HL-60 (cell line): ENCODE results near the gene CCDC183.

Experiments used
- DNase-seq, 2 experiments: peaks; one replicate each; pipeline ENCODE4 v3.0.0-alpha.2; 2010 to 2020; ENCODE audit warnings: low read depth in 1 of 2, low spot score in 1 of 2
- H3K27ac ChIP-seq: fragments of 250-450 bp; sonication (Bioruptor Pico); replicated peaks from 2 replicates; pipeline ENCODE4 v1.5.1; 2020; ENCODE audit warnings: mild to moderate bottlenecking, moderate library complexity
- H3K27me3 ChIP-seq: fragments of 250-450 bp; sonication (Bioruptor Pico); 2 replicates; pipeline ENCODE4 v1.5.1; 2021; ENCODE audit warnings: mild to moderate bottlenecking, moderate library complexity; ENCODE audit not compliant: insufficient read depth, poor library complexity, severe bottlenecking
- H3K4me3 ChIP-seq: replicated peaks from 2 replicates; pipeline ENCODE4 v1.5.1; 2011; ENCODE audit warnings: mild to moderate bottlenecking, control low read depth, low read length; ENCODE audit not compliant: insufficient read depth
- CTCF ChIP-seq: IDR thresholded peaks from one replicate; pipeline ENCODE4 v1.5.1; 2011; ENCODE audit warnings: low read length, control low read depth, inconsistent platforms; ENCODE audit not compliant: insufficient read depth
- GABPA ChIP-seq: IDR thresholded peaks from 2 replicates; pipeline ENCODE4 v1.6.1; 2012; ENCODE audit warnings: low read depth
- POLR2AphosphoS5 ChIP-seq: IDR thresholded peaks from 2 replicates; pipeline ENCODE4 v1.6.1; 2012; ENCODE audit warnings: low read depth
- REST ChIP-seq: IDR thresholded peaks from 2 replicates; pipeline ENCODE4 v1.6.1; 2012; ENCODE audit warnings: low read depth; ENCODE audit not compliant: insufficient replicate concordance
- SPI1 ChIP-seq: IDR thresholded peaks from 2 replicates; pipeline ENCODE4 v1.6.1; 2012; ENCODE audit warnings: low read depth, mild to moderate bottlenecking, borderline replicate concordance
- long read RNA-seq: library from polyadenylated mRNA; unstranded; transcript quantifications from one replicate; pipeline ENCODE4 v2.0.0, GENCODE V29; 2020

CCDC183 gene
- long read RNA-seq, partial matches to known transcripts = 0 of 3 reads
- long read RNA-seq, other reads (novel, unspliced or antisense) = 3 of 3 reads

- Histone ChIP-seq H3K4me3 (no peak within 1 kb of the TSS), H3K27ac (no peak within 1 kb of the TSS; the same call in 1 of the 2 replicates), H3K27me3 (peaks cover 14% of the 10 kb centered on the region)
- DNase-seq = no peak
- TF ChIP-seq POLR2AphosphoS5 (no peak), CTCF (no peak), GABPA (no peak), SPI1 (no peak), REST (no peak)
These were observed at the start of gene CCDC183 for GRCh38 chr9:136796238-136796774. TSS of gene CCDC183 (plus strand) at chr9:136796338. CDS start at chr9:136796398, 60 bp downstream.

GRCh38 chr9:136746621-136747020 is 49.5 kb upstream of the CCDC183 start:
- TF ChIP-seq SPI1 (no peak), CTCF (no peak), REST (no peak), GABPA (no peak), POLR2AphosphoS5 (no peak)
- Histone ChIP-seq H3K27ac (no peak overlapping the region), H3K27me3 (peaks cover 7% of the 10 kb centered on the region), H3K4me3 (no peak overlapping the region)
- no peak for DNase-seq

DNA sequence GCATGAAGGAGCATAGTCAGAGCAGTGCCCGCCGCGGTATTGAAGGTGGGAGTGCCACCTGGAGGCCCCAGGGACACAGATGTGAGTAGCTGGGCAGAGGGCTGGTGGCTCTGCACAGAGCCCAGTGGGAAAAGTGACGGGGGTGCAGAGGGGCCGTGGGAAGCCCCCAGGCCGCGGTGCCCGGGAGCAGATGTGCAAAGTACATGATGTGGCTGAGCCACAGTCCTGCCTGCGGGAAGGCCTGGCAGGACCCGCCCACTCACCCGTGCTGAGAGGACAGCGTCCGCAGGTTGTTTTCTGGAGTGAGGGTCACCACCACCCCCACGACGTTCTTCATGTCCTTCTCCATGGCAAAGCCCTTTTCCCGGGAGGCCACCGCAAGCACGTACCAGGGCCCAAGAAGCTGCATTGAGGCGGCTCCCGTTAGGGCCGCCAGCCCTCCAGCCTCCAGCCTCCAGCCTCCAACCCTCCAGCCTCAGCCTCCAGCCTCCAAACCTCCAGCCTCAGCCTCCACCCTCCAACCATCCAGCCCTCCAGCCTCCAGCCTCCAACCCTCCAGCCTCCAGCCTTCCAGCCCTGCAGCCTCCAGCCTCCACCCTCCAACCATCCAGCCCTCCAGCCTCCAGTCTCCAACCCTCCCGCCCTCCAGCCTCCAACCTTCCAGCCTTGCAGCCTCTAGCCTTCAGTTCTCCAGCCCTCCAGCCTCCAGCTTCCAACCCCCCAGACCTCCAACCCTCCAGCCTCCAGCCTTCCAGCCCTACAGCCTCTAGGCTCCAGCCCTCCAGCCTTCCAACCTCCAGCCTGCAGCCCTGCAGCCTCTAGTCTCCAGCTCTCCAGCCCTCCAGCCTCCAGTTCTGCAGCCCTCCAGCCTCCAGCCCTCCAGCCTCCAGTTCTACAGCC is 48.7 kb upstream of the CCDC183 start:
- no peak overlapping the region for H3K4me3 ChIP-seq
- no peaks in the 10 kb centered on the region for H3K27me3 ChIP-seq
- H3K27ac ChIP-seq = no peak overlapping the region
- TF ChIP-seq POLR2AphosphoS5 = no peak
- no peak for TF ChIP-seq GABPA
- TF ChIP-seq REST = no peak
- no peak for TF ChIP-seq CTCF
- DNase-seq = no peak
